Gastrocnemius medialis (tissue), 4 donors: ENCODE results near the gene CD151. TPM values are rescaled to one million over a fixed set of nuclear protein-coding genes. Genes with fewer than 3 reads are reported as not detected.
A peak's percentile ranks its signal among the peaks of the same experiment; 100 is the strongest.

ENCODE experiments used
- ATAC-seq, 2 donors: fragments of 150-250 bp; one replicate each; pipeline ENCODE4 v1.9.1; 2016
- DNase-seq, 2 donors: peaks; one replicate each; pipeline ENCODE4 v3.0.0-alpha.2; 2019
- H3K27ac ChIP-seq, 4 donors: fragments of 200-600 bp; sonication (generic); 1 replicate in 1 of 4; 2 replicates in 3 of 4; pipeline ENCODE4 v1.5.1; 2016 to 2018; ENCODE audit warnings: mild to moderate bottlenecking in 2 of 4, moderate library complexity in 1 of 4
- H3K27me3 ChIP-seq, 3 donors: fragments of 200-600 bp; sonication (generic) in 2 of 3; 1 replicate in 1 of 3; 2 replicates in 2 of 3; pipeline versions ENCODE4 v1.5.1 to v1.6.0; 2016 to 2019; ENCODE audit warnings: mild to moderate bottlenecking in 1 of 3, moderate library complexity in 1 of 3
- H3K36me3 ChIP-seq, 2 donors: fragments of 200-600 bp; sonication (generic) in 1 of 2; one replicate each; pipeline ENCODE4 v1.5.1; 2017 to 2018
- H3K4me1 ChIP-seq, 2 donors: fragments of 200-600 bp; sonication (generic) in 1 of 2; one replicate each; pipeline ENCODE4 v1.5.1; 2016 to 2017; ENCODE audit warnings: mild to moderate bottlenecking in 2 of 2
- H3K4me3 ChIP-seq, 4 donors: fragments of 200-600 bp; sonication (generic) in 3 of 4; 1 replicate in 1 of 4; 2 replicates in 3 of 4; pipeline ENCODE4 v1.5.1; 2016 to 2019; ENCODE audit warnings: mild to moderate bottlenecking in 2 of 4
- H3K9me3 ChIP-seq, 3 donors: fragments of 200-600 bp; sonication (generic) in 2 of 3; 1 replicate in 1 of 3; 2 replicates in 2 of 3; pipeline ENCODE4 v1.5.1; 2016 to 2019
- CTCF ChIP-seq, 5 experiments: fragments of 450-650 bp in 3 of 5; fragments of 200-600 bp in 2 of 5; sonication (generic) in 2 of 5; IDR thresholded peaks in 4 of 5; conservative IDR thresholded peaks in 1 of 5; 1 replicate in 4 of 5; 2 replicates in 1 of 5; pipeline ENCODE4 v1.5.1; 2016 to 2019; ENCODE audit warnings: antibody characterized with exemption in 5 of 5, mild to moderate bottlenecking in 3 of 5, moderate library complexity in 3 of 5
- POLR2A ChIP-seq, 2 donors: fragments of 450-650 bp; IDR thresholded peaks; one replicate each; pipeline ENCODE4 v1.6.1; 2017; ENCODE audit warnings: antibody characterized with exemption in 2 of 2, mild to moderate bottlenecking in 2 of 2, moderate library complexity in 2 of 2
- in situ Hi-C, 4 donors: fragments of 200-750 bp; cut with MboI; loops; one replicate each; pipeline versions ENCODE4 v1.15.0 to v1.8.0; 2017; ENCODE audit warnings: low sequenced_read_pairs in 4 of 4
- intact Hi-C: fragments of 100-400 bp; cut with DNase I; formaldehyde crosslinking; loops from one replicate; pipeline ENCODE4 v1.15.1; 2023; ENCODE audit warnings: low total_unique reads
- total RNA-seq, 4 donors: library from RNA; depleted of rRNA; stranded (reverse); fragments of >200 nt; gene quantifications; one replicate each; pipeline versions ENCODE4 v1.1.0 to v1.2.3, GENCODE V29; 2016

The CD151 gene
- total RNA-seq, 4 donors from 2014 or later, result 77.0 to 206 (median 169) TPM

GRCh38 chr11:813456-814096, 19.2 kb upstream of the CD151 start:
- in situ Hi-C loops, result no loop called here
- no peaks in the 10 kb centered on the region for H3K27me3 ChIP-seq
- TF ChIP-seq CTCF (IDR thresholded peaks at IDR 0.05 in 4 of 5, conservative IDR thresholded peaks at IDR 0.05 in 1 of 5), result no peak
- no peak for TF ChIP-seq POLR2A (IDR thresholded peaks at IDR 0.05)
- DNase-seq, result no peak
- H3K4me1 ChIP-seq, result peaks cover 25 to 26% of the 10 kb centered on the region in 2 donors
- peak overlapping the region in 2 of 4 donors; percentile 26 to 100 for H3K27ac ChIP-seq
- H3K4me3 ChIP-seq, result no peak overlapping the region
- H3K36me3 ChIP-seq, result peaks cover 0 to 38% of the 10 kb centered on the region in 2 donors
- intact Hi-C loops, result no loop called here
- ATAC-seq, result no peak
- H3K9me3 ChIP-seq, result no peaks in the 10 kb centered on the region

GRCh38 chr11:815675-816432, 16.9 kb upstream of the CD151 start:
- TF ChIP-seq POLR2A (IDR thresholded peaks at IDR 0.05) (no peak), CTCF (IDR thresholded peaks at IDR 0.05 in 4 of 5, conservative IDR thresholded peaks at IDR 0.05 in 1 of 5) (no peak)
- intact Hi-C loops, result no loop called here
- in situ Hi-C loops, result no loop called here
- H3K4me3 ChIP-seq, result no peak overlapping the region
- H3K27me3 ChIP-seq, result no peaks in the 10 kb centered on the region
- H3K4me1 ChIP-seq, result peaks cover 27 to 30% of the 10 kb centered on the region in 2 donors
- ATAC-seq, result no peak
- no peaks in the 10 kb centered on the region for H3K9me3 ChIP-seq
- no peak for DNase-seq
- H3K27ac ChIP-seq, result no peak overlapping the region
- peaks cover 0 to 38% of the 10 kb centered on the region in 2 donors for H3K36me3 ChIP-seq

GRCh38 chr11:816433-816779, 16.3 kb upstream of the CD151 start:
- Histone ChIP-seq H3K4me1 (peaks cover 27 to 28% of the 10 kb centered on the region in 2 donors), H3K27me3 (no peaks in the 10 kb centered on the region), H3K9me3 (no peaks in the 10 kb centered on the region), H3K36me3 (peaks cover 0 to 36% of the 10 kb centered on the region in 2 donors), H3K27ac (no peak overlapping the region), H3K4me3 (no peak overlapping the region)
- intact Hi-C loops, result no loop called here
- ATAC-seq (no peak), DNase-seq (no peak)
- in situ Hi-C loops, result no loop called here
- TF ChIP-seq CTCF (IDR thresholded peaks at IDR 0.05 in 4 of 5, conservative IDR thresholded peaks at IDR 0.05 in 1 of 5), result no peak
- TF ChIP-seq POLR2A (IDR thresholded peaks at IDR 0.05), result no peak

- peak in 1 of 2 donors; percentile 65 for DNase-seq
- TF ChIP-seq POLR2A (IDR thresholded peaks at IDR 0.05) (no peak), CTCF (IDR thresholded peaks at IDR 0.05 in 4 of 5, conservative IDR thresholded peaks at IDR 0.05 in 1 of 5) (no peak)
Observed at GRCh38 chr11:818396-819128, 14.2 kb upstream of the CD151 start, which contains the start of gene PNPLA2. TSS of gene PNPLA2 (plus strand) at chr11:818914. CDS start at chr11:819719, 805 bp downstream.

More at GRCh38 chr11:818396-819128, 14.2 kb upstream of the CD151 start, which contains the start of gene PNPLA2:
- Histone ChIP-seq H3K27me3 (no peaks in the 10 kb centered on the region), H3K27ac (peak within 1 kb of the TSS; percentile 93 to 100 (median 98)), H3K9me3 (no peaks in the 10 kb centered on the region), H3K4me3 (peak within 1 kb of the TSS; percentile 68 to 100 (median 82)), H3K4me1 (peaks cover 27 to 32% of the 10 kb centered on the region in 2 donors), H3K36me3 (peaks cover 0 to 20% of the 10 kb centered on the region in 2 donors)
- no peak for ATAC-seq
- intact Hi-C loops (loop anchor here (1.0 kb wide), 1 partner anchor 9 kb away; the partner anchor contains the start of gene RPLP2), in situ Hi-C loops (no loop called here)
